PC-9 (cell line): ENCODE results near the gene SLC35G2.

Experiments used
- EZH2 ChIP-seq: fragments of 200-600 bp; sonication (generic); IDR thresholded peaks from 2 replicates; pipeline ENCODE4 v1.8.0; 2017; ENCODE audit warnings: antibody characterized with exemption, low read depth
- TF ChIP-seq, protein P1 (sequence below): fragments of 200-600 bp; sonication (generic); conservative IDR thresholded peaks from 2 replicates; pipeline ENCODE4 v1.6.1; 2017; ENCODE audit warnings: mixed run types, antibody characterized with exemption, mild to moderate bottlenecking, moderate library complexity

- TF ChIP-seq, protein P1, sequence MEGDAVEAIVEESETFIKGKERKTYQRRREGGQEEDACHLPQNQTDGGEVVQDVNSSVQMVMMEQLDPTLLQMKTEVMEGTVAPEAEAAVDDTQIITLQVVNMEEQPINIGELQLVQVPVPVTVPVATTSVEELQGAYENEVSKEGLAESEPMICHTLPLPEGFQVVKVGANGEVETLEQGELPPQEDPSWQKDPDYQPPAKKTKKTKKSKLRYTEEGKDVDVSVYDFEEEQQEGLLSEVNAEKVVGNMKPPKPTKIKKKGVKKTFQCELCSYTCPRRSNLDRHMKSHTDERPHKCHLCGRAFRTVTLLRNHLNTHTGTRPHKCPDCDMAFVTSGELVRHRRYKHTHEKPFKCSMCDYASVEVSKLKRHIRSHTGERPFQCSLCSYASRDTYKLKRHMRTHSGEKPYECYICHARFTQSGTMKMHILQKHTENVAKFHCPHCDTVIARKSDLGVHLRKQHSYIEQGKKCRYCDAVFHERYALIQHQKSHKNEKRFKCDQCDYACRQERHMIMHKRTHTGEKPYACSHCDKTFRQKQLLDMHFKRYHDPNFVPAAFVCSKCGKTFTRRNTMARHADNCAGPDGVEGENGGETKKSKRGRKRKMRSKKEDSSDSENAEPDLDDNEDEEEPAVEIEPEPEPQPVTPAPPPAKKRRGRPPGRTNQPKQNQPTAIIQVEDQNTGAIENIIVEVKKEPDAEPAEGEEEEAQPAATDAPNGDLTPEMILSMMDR = no peak
- TF ChIP-seq EZH2 = no peak
Measured at GRCh38 chr3:136840252-136840651, 21.3 kb downstream of the SLC35G2 start.
